Stimulated activated CD8-positive, alpha-beta memory T cell treated with anti-CD3 and anti-CD28 coated beads, Interleukin-7, amount 100 ng/mL, for 24 hours (primary cell): ENCODE measurements around the gene SSTR5.
"Not testable (repeated sequence)": the region's sequence is repeated elsewhere in the genome, so short reads cannot be mapped to it uniquely, and the experiment has no call there.

Experiments used
- DNase-seq: peaks from one replicate; pipeline ENCODE4 v3.0.0-alpha.2; 2020; ENCODE audit warnings: low read depth

Gene SSTR5

DNA sequence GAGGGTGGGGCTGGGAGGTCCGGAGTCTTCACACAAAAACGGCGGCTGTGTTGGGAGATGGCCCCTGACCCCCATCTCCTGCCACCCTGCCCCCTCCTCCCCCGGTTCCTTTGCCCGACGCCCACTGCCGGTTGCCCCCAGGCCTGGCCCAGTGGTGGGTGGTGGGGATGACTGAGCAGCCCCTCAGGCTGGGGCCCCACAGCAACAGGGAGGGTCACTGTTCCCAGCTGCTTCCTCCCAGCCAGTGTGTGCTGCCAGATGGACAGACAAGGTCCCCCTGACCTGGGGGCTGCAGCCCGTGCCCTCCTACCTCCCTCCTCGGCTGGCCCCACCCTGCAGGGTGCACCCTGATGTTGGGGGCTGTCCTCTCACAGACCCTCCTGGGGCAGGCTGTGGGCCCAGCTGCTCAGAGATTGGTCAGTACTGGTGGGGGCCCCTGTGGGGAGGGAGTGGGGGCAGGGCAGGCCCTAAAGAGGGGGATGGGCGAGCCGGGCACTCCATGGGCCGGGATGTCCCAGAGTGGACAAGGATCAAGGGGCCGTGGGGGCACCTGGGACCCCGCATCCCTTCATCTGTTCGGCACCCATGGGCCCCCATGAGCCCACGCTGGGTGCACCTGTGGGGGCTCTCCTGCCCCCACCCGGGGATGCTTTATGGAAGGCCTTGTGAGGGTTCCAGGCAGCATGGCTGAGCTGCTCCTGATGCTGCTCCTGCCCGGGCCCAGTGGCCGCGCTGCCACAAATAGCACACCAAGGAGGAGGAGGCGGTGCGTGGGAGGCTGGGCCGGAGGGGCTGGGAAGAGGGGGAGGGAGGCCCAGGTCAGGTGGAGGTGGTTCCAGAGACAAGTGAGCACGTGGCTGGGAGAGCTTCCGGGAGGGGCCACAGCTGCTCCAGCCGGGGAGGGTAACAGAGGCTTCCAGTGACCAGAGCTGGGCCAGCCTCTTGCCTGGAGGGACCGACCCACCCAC is 18.4 kb downstream of the SSTR5 start:
- DNase-seq, result no peak

DNA sequence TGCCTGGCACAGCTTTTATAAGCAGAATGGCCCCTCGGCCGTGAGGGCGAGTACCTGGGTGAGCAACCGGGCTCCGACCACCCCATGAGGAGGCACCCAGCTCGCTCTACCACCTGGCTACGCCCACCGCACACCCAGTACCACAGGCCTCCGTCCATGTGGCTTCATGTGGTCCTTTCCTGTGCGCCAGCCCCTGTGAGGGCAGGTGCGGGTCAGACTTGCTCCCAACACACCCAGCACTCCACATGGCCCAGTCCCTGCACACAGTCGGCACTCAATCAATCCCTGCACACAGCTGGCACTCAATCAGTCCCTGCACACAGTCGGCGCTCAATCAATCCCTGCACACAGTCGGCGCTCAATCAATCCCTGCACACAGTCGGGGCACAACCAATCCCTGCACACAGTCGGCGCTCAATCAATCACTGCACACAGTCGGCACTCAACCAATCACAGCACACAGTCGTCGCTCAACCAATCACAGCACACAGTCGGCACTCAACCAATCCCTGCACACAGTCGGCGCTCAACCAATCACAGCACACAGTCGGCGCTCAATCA is 19.5 kb downstream of the SSTR5 start:
- no peak for DNase-seq

DNA sequence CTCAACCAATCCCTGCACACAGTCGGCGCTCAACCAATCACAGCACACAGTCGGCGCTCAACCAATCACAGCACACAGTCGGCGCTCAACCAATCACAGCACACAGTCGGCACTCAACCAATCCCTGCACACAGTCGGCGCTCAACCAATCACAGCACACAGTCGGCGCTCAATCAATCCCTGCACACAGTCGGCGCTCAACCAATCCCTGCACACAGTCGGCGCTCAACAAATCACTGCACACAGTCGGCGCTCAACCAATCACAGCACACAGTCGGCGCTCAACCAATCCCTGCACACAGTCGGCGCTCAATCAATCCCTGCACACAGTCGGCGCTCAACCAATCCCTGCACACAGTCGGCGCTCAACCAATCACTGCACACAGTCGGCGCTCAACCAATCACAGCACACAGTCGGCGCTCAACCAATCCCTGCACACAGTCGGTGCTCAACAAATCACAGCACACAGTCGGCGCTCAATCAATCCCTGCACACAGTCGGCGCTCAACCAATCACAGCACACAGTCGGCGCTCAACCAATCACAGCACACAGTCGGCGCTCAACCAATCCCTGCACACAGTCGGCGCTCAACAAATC is 20.2 kb downstream of the SSTR5 start:
- DNase-seq, result not testable (repeated sequence)

DNA sequence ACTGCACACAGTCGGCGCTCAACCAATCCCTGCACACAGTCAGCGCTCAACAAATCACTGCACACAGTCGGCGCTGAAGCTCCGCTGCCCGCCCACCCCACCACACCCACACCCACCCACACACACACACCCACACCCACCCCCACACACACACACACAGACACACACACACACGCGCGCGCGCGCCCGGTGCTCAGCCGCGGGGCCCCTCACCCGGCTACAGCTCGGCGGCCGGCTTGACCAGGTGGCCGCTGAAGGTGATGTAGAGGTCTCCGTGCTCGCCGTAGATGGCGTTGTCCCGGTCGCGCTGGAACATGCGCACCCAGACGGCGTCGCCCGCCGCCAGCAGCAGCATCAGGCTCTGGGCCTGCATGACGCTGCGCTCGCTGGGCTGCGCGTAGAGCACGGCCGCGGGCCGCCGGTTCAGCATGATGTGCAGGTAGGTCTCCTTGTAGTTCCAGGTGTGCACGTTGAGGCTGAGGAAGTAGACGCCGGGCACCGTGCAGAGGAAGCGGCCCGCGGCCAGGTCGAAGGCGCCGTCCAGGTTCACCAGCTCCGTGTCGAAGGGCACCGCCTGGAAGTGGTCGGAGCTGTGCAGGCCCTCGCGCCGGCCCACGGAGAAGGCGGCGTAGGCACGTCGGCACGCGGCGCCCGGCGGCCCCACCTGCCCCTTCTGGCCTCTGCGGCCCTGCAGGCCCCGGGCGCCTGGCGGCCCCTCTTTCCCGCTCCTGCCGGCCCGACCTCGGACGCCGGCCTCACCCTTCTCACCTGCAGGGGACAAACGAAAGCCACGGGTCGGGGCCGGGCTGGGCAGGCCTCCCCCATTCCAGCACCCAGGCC is 21.0 kb downstream of the SSTR5 start:
- no peak for DNase-seq

DNA sequence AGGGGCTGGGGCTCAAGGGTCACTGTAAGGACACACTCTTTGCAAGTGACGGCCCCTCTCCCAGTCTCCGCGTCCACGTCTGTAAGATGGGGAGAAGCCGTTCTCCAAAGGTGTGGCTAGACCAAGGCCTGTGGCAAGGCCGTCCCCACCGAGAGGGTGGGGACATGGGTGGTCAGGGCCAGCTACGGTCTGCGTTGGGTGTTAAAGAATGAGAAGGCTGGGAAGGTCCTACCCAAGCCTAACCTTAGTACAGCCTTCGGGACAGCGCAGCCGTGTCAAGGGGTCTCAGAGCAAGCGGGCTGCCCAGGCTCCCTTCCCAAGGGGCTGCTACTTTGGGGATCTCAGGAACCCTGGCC is 21.6 kb downstream of the SSTR5 start:
- no peak for DNase-seq

DNA sequence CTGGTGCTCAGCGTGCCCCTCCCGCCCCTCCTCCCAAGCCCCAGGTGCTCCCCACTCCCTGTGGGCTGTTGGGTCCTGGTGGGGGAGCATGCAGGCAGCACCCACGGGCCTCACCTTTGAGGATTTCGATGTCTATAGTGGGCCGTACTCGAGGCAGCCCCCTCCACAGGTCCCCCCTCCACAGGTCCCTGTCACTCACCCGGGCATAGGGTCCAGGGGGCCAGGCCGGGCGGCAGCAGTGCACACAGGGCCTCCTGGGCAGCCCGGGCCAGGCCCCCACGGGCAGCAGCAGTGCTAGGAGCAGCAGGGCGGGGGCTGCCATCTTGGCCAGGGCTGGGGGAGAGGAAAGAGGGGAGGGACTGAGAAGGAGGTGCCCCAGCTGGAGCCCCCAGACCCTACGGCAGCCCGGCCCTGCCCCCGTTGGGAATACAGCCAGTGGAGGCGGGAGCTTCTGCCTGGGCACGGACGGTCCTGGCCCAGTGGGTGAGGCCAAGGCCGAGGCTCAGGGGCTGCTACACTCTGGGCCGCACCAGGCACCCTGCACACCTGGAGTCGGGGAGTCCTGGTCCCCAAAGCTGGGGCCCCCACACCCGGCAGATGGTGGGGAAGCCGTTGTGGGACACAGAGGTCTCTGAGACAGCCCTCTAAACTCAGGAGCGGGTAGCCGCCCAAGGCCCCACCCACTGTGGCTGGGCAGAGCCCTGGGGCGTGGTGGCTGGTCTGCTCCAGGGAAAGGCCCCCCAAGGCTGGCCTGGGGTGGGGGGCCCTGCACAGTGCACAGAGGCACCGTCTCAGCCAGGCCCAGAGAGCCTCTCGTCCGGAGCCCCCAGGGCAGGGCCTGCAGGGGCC is 22.3 kb downstream of the SSTR5 start:
- DNase-seq, result no peak

DNA sequence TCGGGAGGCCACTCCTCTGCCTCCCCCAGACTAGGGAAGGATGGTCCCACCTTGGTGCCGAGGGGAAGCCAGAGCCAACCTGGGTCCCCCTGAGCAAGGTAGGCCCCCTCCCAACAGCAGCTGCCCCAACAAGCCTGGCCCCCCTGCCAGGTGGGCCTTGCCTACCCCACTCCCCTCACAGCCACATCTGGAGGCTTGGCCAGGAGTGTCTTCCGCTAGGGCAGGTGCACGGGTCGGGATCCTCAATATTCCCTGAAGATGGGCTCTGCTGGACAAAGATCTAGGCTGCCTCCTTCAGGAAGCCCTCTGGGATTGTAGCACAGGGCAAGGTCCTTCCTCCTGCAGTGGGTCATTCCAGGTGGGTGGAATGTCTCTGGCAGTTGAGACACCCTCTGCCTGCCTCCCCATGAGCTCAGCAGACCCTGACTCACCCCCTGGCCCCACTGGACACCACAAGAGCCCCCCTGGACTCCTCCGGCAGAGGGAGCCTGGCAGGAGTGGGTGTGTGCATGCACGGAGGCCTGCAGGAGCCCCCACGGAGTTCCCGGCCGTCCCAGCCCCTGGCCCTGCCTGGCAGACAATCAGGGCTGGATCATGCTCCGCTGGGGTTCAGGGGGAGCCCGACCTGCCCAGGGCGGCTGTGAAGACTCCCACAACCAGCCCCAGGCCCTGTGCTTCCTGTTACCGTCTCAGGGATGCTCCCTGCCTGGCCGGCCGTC is 23.1 kb downstream of the SSTR5 start:
- no peak for DNase-seq

DNA sequence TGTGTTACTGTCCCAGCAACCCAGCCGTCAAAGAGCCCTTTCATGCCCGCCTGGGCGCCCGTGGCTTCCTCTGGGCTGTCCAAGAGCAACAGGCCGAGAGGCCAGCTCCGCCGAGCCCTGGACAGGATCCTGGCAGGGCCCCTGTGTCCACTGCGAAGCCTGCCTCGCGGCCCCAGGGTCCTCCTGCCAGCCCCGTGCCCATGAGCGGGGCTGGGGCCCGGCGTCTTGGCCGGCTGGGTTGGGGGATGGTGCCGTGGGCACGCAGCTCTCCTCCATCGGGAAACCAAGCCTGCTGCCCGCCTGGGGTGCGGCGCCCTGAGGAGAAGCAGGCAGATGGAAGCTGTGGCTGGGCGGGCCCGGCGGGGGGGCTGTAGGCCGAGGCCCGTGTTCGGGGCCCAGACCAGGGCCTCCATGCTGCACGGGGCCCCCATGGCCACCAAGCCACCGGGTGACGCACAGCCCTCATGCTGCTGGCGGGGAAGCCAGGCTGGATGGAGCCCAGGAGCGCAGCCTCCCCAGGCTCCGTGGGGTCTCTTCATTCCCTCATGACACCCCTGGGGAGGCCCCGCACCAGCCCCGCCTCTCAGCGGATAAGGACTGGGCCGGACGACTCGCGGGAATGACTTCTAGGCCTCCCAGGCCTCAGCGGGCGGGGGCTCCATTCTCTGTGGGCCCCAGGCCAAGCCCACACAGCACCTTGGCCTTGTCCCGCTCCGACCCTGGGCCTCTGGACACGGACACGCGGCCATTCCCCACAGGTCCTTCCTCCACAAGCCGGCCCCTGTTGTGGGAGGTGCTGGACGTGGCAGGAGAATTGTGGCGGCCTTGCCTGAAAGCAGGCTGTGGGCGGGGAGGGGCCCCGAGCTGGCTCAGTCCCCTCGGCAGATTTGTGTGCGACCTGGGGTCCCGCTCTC is 23.9 kb downstream of the SSTR5 start, which contains the start of gene C1QTNF8:
TSS of gene C1QTNF8 (minus strand) at position 76 of the 914 bp plus-strand sequence. CDS start 1,322 bp downstream, outside the sequence.
- no peak for DNase-seq

DNA sequence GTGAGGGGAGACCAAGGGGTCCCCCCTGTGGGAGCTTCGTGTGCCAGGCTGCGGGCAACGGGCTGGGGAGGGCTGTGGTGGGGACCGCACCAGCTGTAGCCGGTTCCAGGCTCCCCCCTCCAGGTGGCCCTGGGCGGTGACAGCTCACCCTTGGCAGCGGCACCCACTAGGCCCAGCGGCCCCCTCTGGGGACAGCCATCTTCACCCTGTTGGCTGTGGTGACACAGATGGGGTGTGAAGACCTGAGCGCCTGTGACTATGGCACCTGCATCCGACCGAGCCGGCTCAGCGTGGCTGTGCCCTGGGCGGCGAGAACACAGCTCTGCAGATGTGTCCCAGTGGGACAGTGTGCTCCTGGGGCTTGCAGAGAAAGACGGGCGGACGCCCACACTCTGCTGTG is 24.6 kb downstream of the SSTR5 start:
- DNase-seq, result no peak

DNA sequence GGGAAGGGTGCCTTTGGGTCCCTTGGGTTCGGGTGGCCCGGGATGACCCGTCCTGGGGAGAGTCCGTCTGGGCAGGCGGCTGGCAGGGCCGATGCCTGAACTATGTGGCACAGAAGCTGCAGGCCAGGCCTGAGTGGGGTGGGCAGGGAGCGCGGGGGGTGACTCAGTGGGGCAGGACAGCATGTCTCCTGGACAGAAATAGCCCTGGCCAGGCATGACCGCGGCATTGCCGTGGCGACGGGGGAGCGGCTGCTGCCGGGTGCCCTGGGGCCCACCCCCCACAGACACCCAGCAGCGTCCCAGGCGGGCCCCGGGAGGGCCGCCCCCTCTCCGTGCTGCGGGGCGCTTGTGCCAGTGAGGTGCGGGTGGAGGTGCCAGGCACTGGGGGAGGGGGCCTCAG is 25.3 kb downstream of the SSTR5 start:
- no peak for DNase-seq

DNA sequence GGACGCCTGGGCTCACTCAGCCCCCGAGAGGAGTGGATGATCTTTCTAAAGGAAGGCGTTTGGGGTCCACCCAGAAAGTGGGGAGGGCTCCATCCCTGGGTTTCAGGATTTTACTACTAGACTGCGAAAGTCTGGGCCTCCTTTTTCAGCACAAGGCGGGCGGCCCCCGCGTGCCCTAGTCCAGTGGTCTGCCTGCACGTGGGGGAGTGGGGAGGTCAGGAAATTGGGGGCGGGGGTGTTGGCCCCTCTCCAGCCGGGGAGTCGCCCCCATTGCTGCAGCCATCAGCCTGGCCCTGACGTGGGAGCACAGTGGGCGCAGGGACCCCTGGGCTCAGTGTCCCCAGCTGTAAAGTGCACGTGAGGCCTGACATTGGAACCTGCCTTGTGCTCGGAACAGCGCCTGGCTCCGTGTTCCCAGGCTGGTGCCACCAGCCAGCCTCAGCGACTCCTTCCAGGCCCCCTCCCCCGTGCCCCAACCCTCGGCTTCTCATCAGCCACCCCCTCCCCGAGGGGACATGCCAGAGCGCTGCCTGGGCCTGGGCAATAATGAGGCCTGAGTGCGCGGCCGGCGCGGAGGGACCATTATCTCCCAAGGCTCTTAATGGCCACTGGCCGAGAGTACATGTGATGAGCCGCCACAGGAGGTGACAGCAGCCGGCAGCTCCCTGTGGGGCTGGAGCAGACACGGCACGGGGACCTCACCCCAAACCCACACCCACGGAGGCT is 25.9 kb downstream of the SSTR5 start:
- no peak for DNase-seq

DNA sequence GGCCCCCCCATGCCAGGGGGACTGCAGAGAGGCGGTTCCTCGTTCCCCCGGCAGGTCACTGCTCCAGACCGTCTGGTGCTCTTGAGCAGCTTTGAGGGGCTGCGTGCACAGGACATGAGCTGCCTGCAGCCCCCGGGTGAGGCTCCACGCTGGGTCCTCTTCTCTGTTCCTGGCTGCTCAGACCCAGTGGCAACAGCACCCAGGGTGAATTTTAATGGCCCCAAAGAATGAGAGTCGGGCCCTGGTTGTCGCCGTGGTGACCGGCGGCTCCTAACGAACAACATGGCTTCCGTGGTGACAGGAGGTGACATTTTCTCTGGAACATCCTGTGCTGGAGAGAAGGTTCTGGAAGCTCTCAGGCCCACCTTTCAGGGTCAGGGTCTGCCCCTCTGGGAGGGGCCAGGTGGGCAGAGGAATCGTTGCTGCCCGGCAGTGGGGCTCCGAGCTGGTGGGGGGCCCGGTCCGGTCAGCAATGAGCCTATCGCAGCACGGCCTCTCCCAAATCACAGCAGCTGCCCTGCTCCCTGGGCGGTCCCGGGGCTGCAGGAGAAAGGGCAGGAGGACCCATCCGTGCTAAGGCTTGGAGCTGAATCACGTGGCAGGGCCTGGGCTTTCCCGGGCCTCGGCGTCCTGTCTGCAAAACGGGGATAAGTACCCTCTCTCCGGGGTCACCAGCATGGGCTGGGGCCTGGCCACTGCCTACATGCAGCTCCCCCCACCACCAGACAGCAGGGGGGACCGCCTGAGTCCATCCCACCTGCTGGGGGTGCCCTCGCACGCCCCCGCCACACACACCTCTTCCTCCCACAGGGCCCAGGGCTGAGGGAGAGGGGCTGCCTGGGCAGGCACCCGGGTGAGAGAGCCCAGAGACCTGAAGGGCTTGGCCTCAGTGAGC is 26.9 kb downstream of the SSTR5 start:
- no peak for DNase-seq

DNA sequence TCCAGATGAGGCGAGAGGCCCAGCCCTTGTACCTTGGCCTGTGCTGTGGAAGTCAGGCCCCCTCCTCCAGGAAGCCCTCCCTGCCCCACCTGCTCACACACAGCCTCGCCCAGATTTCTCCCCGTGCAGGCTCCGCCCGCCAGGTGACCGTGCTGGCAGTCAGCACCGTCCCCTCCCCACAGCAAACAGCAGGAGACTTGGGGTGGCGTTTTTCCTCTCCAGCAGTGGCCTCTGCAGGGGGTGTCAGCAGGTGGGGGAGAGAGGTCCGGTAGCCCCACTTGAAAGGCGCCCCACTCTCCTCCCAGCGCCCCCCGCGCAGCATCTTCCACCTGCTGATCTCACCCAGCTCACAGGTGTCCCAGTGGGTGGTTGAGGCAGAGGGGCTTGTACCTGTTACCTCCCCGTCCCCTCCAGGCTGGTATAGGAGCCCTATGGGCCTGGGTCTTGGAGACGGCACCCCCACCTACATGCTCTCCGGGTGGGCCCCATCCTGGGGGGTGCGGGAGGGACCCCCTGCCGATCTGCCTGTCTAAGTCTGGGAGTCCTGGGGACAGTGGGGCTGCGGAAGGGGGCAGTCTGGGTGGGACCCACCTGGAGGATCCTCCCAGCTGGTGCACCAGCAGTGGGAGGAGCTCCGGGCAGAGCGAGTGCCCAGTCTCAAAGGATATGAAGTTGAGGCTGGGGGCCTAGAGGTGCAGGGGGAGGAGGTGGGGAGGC is 27.7 kb downstream of the SSTR5 start:
- no peak for DNase-seq

DNA sequence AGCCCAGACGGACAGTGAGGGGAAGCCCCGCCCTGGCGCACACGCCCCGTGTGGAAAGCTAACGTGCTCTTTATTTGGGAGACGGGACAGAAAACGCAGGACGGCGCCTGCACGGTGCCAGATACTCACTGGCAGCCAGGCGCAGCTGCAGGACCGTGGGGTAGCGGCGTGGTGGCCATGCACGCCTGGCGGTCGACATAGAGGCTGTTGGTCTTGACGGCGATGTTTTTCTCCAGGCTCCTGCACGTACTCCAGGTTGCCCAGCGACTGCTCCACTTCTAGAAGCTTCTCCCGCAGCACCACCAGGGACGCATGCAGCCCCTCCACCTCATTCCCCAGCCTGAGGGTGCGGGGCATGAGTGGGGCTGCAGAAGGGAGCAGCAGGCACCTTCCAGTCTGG is 28.6 kb downstream of the SSTR5 start:
- DNase-seq, result no peak

DNA sequence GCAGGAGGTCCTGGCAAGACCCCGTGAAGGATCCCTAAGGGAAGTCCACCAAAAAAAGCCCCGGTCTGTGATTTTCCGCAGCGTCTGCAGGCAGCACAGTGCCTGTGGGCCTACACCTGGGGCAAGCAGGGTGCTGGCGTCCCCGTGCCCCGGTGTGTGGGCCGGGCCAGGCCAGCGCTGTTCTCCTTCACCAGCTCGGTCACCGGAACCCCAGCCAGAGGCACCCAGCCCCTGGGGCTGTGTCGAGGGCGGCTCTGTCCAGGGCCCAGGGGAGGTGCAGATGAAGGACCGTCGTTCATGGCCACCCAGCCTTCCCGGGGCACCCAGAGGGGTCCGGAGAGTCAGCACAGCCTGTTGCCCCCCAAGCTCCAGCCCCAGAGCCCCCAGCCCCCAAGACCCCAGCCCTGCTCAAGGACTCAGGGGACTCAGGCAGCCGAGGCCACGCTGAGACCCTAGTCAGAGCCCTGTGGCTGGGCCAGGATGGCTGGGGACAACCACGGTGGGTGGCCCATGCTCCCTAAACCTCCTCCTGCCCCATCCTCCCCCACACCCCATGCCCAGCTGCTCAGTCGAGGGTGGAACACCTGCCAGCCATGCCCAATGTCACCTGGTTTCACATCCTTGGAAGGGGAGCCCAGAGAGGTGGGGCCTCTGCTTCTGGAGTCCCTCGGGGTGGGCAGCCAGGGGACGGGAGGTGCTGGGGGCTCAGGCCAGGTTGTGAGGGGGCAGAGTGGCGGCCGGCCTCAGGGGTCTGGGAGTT is 29.2 kb downstream of the SSTR5 start:
- DNase-seq, result no peak

DNA sequence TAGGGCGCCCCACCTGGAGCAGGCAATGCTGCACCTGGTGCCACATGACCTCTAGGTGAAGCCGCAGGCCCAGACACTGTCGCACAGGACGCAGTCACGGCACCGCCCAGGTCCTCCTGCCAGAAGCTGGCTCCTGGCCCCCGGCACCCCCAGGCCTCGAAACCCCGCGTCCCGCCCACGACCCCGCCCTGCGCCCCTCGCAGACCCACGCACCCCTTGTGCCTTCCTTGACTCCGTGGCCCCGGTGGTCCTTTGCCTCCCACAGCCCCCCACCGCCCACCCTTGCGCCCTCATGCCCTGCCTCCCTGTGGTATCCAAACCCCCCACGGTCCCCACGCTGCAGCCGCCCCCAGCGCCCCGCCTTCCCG is 29.8 kb downstream of the SSTR5 start:
- no peak for DNase-seq
